Measurements from ENCODE around the gene PWWP2B. TPM values are rescaled to one million over a fixed set of nuclear protein-coding genes. Genes with fewer than 3 reads are reported as not detected.

The PWWP2B gene
- total and polyA plus RNA-seq, 2 of the 8 experiments (the other 6 are each of a cell fraction or from before 2014, with no cell fraction given) = 5.3 to 10.8 TPM

- Histone ChIP-seq H3K79me2 (ENCODE audit: control insufficient read depth in 1 of 2, insufficient read depth in 2 of 2, low read length in 2 of 2) (no peaks in the 10 kb centered on the region), H2AK5ac (ENCODE audit: low read depth, low read length) (no peak overlapping the region), H3K79me1 (ENCODE audit: low read depth, low read length) (no peaks in the 10 kb centered on the region), H2BK120ac (replicated peaks; ENCODE audit: low read depth, low read length) (no peak overlapping the region), H3K4me2 (ENCODE audit: insufficient read depth in 1 of 2, low read depth in 2 of 2, low read length in 2 of 2) (peak overlapping the region in 1 of 2 experiments; percentile 15; a peak in 1 of 4 replicates), H2AFZ (ENCODE audit: low read length) (no peak overlapping the region), H3K56ac (replicated peaks; ENCODE audit: insufficient read length, low read depth, low read length) (no peak overlapping the region), H3K27me3 (replicated peaks in 1 of 4; ENCODE audit: control insufficient read depth in 3 of 4, extremely low read depth in 1 of 4, insufficient read depth in 3 of 4, low read length in 3 of 4) (peaks cover 0 to 2% (median 0%) of the 10 kb centered on the region in 4 experiments; a peak in 1 of 7 replicates), H3K23me2 (ENCODE audit: low read depth, low read length) (peaks cover 7% of the 10 kb centered on the region; the same call in 1 of the 2 replicates), H3K4ac (replicated peaks; ENCODE audit: insufficient read length, low read depth, low read length) (no peak overlapping the region), H3K9ac (replicated peaks in 1 of 4; ENCODE audit: extremely low read depth in 1 of 4, low read depth in 3 of 4, low read length in 3 of 4) (no peak overlapping the region), H4K8ac (ENCODE audit: extremely low read depth, insufficient read depth, low read length) (no peak overlapping the region), H4K91ac (replicated peaks; ENCODE audit: insufficient read length, low read length) (no peak overlapping the region), H3K4me1 (replicated peaks in 1 of 4; ENCODE audit: control insufficient read depth in 3 of 4, insufficient read depth in 4 of 4, low read length in 3 of 4) (peaks cover 0 to 7% (median 1%) of the 10 kb centered on the region in 4 experiments; a peak in 3 of 7 replicates), H3K18ac (ENCODE audit: extremely low read depth, low read length) (no peak overlapping the region), H4K5ac (ENCODE audit: insufficient read length, low read depth, low read length) (no peak overlapping the region), H2BK20ac (ENCODE audit: low read length) (no peak overlapping the region), H2BK15ac (ENCODE audit: low read length) (no peak overlapping the region), H3K36me3 (ENCODE audit: control insufficient read depth in 2 of 4, insufficient read depth in 4 of 4, low read length in 3 of 4) (no peaks in the 10 kb centered on the region; a peak in 1 of 8 replicates), H4K20me1 (replicated peaks in 1 of 2; ENCODE audit: control insufficient read depth in 1 of 2, insufficient read depth in 2 of 2, low read length in 2 of 2) (peaks cover 0 to 4% of the 10 kb centered on the region in 2 experiments), H3K23ac (ENCODE audit: insufficient read length) (no peak overlapping the region), H2BK12ac (ENCODE audit: low read depth, low read length) (no peak overlapping the region), H3K9me3 (ENCODE audit: insufficient read depth in 2 of 2, low read depth in 1 of 2, low read length in 1 of 2) (peaks cover 0 to 2% of the 10 kb centered on the region in 2 experiments; a peak in 1 of 4 replicates), H3K27ac (ENCODE audit: low read depth, low read length) (no peak overlapping the region), H2BK5ac (ENCODE audit: low read depth, low read length) (no peak overlapping the region), H3K14ac (ENCODE audit: insufficient read length) (no peak overlapping the region), H3K4me3 (ENCODE audit: extremely low read depth in 1 of 4, insufficient read depth in 2 of 4, low read depth in 3 of 4, low read length in 4 of 4) (no peak overlapping the region)
- DNase-seq (ENCODE audit: low read depth in 1 of 2, low spot score in 2 of 2) = no peak
- CTCF ChIA-PET (ENCODE audit: partially characterized antibody) = interaction anchor here (0.5 to 2.5 kb wide), 5 partner anchors 8 to 117 kb away, joined by 3 to 10 read pairs (median 3); no protein-coding TSS in a partner anchor
- FAIRE-seq = no peak
- POLR2A ChIA-PET (ENCODE audit: partially characterized antibody) = no interaction called here
- WGBS, 2 experiments (ENCODE audit: extremely low coverage in 1 of 2, insufficient coverage in 1 of 2, insufficient read length in 1 of 2, insufficient replicate concordance in 2 of 2, low coverage in 1 of 2, low lambda C conversion rate in 2 of 2, missing lambda C conversion rate in 1 of 2) = 87% methylated on average over 9 of the region's 9 CpGs; no CpG with 5 or more reads in 1 of the 2 experiments
- no peak for TF ChIP-seq SIN3A (conservative IDR thresholded peaks at IDR 0.05 in 1 of 2, IDR thresholded peaks at IDR 0.05 in 1 of 2; ENCODE audit: low read depth in 1 of 2, low read length in 2 of 2)
Measured at GRCh38 chr10:132368881-132369635, 27.9 kb upstream of the PWWP2B start.

Measured in H1 (cell line).